GM23248 (cell line): ENCODE measurements around the gene ENTPD2. TPM values are rescaled to one million over a fixed set of nuclear protein-coding genes. Genes with fewer than 3 reads are reported as not detected.

Experiments used
- DNase-seq: peaks from one replicate; pipeline ENCODE4 v3.0.0-alpha.2; 2015
- H2AFZ ChIP-seq: fragments of 200-600 bp; sonication (generic); 2 replicates; pipeline ENCODE4 v1.6.1; 2016; ENCODE audit warnings: antibody characterized with exemption
- H3F3A ChIP-seq: fragments of 200-600 bp; sonication (generic); 2 replicates; pipeline ENCODE4 v1.6.1; 2016; ENCODE audit warnings: mild to moderate bottlenecking, antibody characterized with exemption, mixed run types; ENCODE audit not compliant: insufficient read depth
- H3K27ac ChIP-seq: fragments of 200-600 bp; sonication (generic); 2 replicates; pipeline ENCODE4 v1.5.1; 2016; ENCODE audit warnings: mild to moderate bottlenecking
- H3K27me3 ChIP-seq: fragments of 200-600 bp; sonication (generic); replicated peaks from 2 replicates; pipeline ENCODE4 v1.6.1; 2016; ENCODE audit warnings: mild to moderate bottlenecking; ENCODE audit not compliant: insufficient read depth
- H3K36me3 ChIP-seq: fragments of 200-600 bp; sonication (generic); 2 replicates; pipeline ENCODE4 v1.6.1; 2016; ENCODE audit warnings: low read depth, mild to moderate bottlenecking
- H3K4me1 ChIP-seq: fragments of 200-600 bp; sonication (generic); 2 replicates; pipeline ENCODE4 v1.6.1; 2016; ENCODE audit warnings: mild to moderate bottlenecking; ENCODE audit not compliant: insufficient read depth
- H3K4me2 ChIP-seq: fragments of 200-600 bp; sonication (generic); one replicate; pipeline ENCODE4 v1.6.1; 2016; ENCODE audit warnings: mild to moderate bottlenecking; ENCODE audit not compliant: unreplicated experiment
- H3K4me3 ChIP-seq: fragments of 200-600 bp; sonication (generic); 2 replicates; pipeline ENCODE4 v1.5.1; 2016; ENCODE audit warnings: mild to moderate bottlenecking
- H3K79me2 ChIP-seq: fragments of 200-600 bp; sonication (generic); 2 replicates; pipeline ENCODE4 v1.6.1; 2016; ENCODE audit warnings: mild to moderate bottlenecking; ENCODE audit not compliant: insufficient read depth
- H3K9ac ChIP-seq: fragments of 200-600 bp; sonication (generic); 2 replicates; pipeline ENCODE4 v1.6.1; 2016; ENCODE audit warnings: mild to moderate bottlenecking
- H3K9me2 ChIP-seq: fragments of 200-600 bp; sonication (generic); 2 replicates; pipeline ENCODE4 v1.6.1; 2016; ENCODE audit warnings: mixed run types, mild to moderate bottlenecking, moderate library complexity; ENCODE audit not compliant: insufficient read depth
- H3K9me3 ChIP-seq: fragments of 200-600 bp; sonication (generic); one replicate; pipeline ENCODE4 v1.6.1; 2017; ENCODE audit warnings: low read depth
- H4K20me1 ChIP-seq: fragments of 200-600 bp; sonication (generic); 2 replicates; pipeline ENCODE4 v1.6.0; 2016; ENCODE audit not compliant: insufficient read depth
- EZH2 ChIP-seq: fragments of 200-600 bp; sonication (generic); IDR thresholded peaks from 2 replicates; pipeline ENCODE4 v1.6.1; 2018; ENCODE audit warnings: antibody characterized with exemption, mild to moderate bottlenecking; ENCODE audit not compliant: insufficient read depth, poor library complexity, severe bottlenecking
- EZH2phosphoT487 ChIP-seq: fragments of 200-600 bp; sonication (generic); IDR thresholded peaks from 2 replicates; pipeline ENCODE4 v1.6.1; 2018; ENCODE audit warnings: antibody characterized with exemption, moderate library complexity, mild to moderate bottlenecking, low read depth; ENCODE audit not compliant: insufficient read depth
- WGBS, 2 experiments: methylation state at CpG; one replicate each; pipeline ENCODE4 v1.1.6; 2015 to 2017; ENCODE audit warnings: low lambda C conversion rate in 2 of 2, low coverage in 1 of 2; ENCODE audit errors: missing lambda C conversion rate in 2 of 2; 5-methylcytosine and 5-hydroxymethylcytosine counted together
- in situ Hi-C: fragments of 300-500 bp; cut with MboI; formaldehyde crosslinking; loops from 2 replicates; pipeline ENCODE4 v1.15.0; 2020
- polyA plus RNA-seq: library from polyadenylated mRNA; unstranded; fragments of >200 nt; fragmentation: Nextera tagmentation; extraction: Ambion mirVana; gene quantifications from 2 replicates; pipeline ENCODE4 v1.2.1, GENCODE V29; 2016
- total RNA-seq: library from RNA; depleted of rRNA; stranded (reverse); fragments of >200 nt; shearing (Covaris generic); gene quantifications from 2 replicates; pipeline ENCODE4 v1.2.3, GENCODE V29; 2014

The ENTPD2 gene
- total and polyA plus RNA-seq, 2 experiments from 2014 or later = not detected

DNA sequence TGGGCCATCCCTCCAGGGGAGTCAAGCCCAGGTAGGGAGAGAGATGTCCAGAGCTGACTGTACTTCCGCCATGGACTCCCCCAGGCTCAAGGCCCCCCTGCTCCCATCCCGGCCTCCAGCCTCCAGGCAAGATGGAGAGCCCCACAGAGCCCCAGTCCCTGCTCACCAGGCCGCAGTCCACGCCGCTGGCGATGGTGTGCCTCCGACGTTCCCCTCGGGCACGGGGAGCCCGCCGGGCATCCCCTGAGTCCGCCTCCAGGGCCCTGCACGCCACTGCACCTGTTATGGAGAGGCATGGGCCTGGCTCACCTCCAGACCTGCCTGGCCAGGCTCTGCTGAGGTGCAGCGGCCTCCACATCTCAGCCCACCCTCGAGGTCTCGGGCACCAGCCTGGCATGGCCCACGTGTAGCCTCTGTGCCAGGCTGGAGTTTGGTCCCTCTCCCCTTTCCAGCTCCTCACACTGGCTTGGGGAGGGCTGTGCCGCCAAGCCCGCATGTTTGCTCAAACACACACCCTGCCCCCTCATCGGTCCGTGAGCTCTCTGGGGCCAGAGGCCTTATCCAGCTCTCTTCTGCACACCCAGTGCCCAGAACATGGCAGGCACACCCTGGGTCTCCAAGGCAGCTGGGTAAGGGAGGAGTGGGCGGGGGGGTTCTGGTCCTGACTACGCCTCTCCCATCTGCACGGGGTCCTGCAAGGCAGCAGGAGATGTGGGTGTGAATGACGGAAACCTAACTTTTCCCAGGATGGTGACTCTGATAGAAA lies 12.4 kb upstream of the ENTPD2 start:
- no peak overlapping the region for H3K4me3 ChIP-seq
- no peaks in the 10 kb centered on the region for H3K36me3 ChIP-seq
- no peaks in the 10 kb centered on the region for H4K20me1 ChIP-seq
- no peaks in the 10 kb centered on the region for H3K79me2 ChIP-seq
- H3F3A ChIP-seq = no peaks in the 10 kb centered on the region
- DNase-seq = no peak
- H3K4me2 ChIP-seq = no peak overlapping the region
- no peak overlapping the region for H3K27ac ChIP-seq
- H2AFZ ChIP-seq = no peak overlapping the region
- WGBS, 2 experiments = 86 to 88% methylated on average over 18 to 26 of the region's 26 CpGs
- H3K4me1 ChIP-seq = no peaks in the 10 kb centered on the region
- no peak for TF ChIP-seq EZH2phosphoT487
- no peak for TF ChIP-seq EZH2
- no peaks in the 10 kb centered on the region for H3K9me2 ChIP-seq
- no peak overlapping the region for H3K9ac ChIP-seq
- in situ Hi-C loops = no loop called here
- H3K27me3 ChIP-seq = no peaks in the 10 kb centered on the region
- H3K9me3 ChIP-seq = no peaks in the 10 kb centered on the region

GRCh38 chr9:137065336-137065967 lies 11.6 kb upstream of the ENTPD2 start:
- Histone ChIP-seq H3K9me3 (no peaks in the 10 kb centered on the region), H3K4me3 (no peak overlapping the region), H2AFZ (no peak overlapping the region), H4K20me1 (no peaks in the 10 kb centered on the region), H3F3A (no peaks in the 10 kb centered on the region), H3K4me1 (no peaks in the 10 kb centered on the region), H3K9me2 (no peaks in the 10 kb centered on the region), H3K27me3 (no peaks in the 10 kb centered on the region), H3K79me2 (no peaks in the 10 kb centered on the region), H3K9ac (no peak overlapping the region), H3K27ac (no peak overlapping the region), H3K4me2 (no peak overlapping the region), H3K36me3 (no peaks in the 10 kb centered on the region)
- no peak for DNase-seq
- in situ Hi-C loops = no loop called here
- no peak for TF ChIP-seq EZH2phosphoT487
- TF ChIP-seq EZH2 = no peak
- WGBS, 2 experiments = 79 to 83% methylated on average over 23 of the region's 23 CpGs

DNA sequence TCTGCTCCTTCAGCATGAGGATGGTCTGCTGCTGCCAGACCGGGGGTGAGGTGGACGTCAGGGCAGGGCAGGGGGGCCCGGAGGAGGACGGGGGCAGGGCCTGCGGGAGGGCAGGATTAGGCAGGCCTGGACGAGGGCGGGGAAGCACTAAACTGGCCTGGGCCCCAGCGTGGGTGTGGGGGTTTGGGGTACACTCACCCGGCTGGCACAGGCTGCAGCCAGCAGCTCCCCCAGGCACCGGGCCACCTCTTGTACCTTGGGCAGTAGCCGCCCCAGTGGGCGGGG lies 11.0 kb upstream of the ENTPD2 start:
- no peak for DNase-seq
- in situ Hi-C loops = no loop called here
- TF ChIP-seq EZH2phosphoT487 = no peak
- no peak for TF ChIP-seq EZH2

DNA sequence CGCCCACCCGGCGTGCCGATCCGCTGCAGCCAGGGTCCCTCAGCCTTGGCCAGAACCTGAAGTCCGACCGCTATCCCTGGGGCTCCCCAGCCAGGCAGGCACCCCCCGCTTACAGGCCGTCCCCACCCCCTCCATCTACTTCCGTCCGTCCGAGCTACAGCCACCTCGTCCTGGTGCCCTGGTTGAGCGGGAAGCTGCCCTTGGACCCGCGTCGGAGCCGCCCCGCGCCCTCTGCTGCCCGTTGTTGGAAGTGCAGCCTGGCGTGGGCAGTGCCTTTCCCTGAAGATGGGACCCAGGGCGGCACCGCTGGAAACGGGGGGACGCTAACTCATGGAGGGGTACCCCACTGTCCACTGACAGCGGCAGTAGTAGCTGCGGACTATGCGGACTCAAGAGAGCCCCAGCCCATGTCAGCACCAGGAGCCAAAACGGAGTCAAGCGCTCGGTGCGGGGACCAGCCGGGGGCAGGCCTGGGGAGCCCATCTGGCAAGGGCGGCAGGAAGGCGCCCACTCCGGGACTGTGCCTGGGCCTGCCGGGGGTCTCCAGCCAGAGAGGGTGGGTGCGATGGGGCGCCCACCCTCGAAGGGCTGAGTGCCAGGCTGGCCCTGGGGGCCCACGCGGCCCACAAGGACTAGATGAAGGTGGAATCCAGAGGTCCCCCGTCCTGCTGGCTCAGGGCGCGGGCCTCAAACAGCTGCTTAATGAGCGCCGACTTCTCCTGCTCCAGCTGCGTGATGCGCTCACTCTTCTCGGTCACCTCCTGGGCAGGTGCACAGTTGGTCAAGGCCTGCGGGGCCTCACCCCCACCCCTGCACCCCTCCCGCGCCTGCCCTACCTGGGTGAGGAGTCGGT lies 10.4 kb upstream of the ENTPD2 start:
- in situ Hi-C loops = no loop called here
- no peaks in the 10 kb centered on the region for H3K9me2 ChIP-seq
- H3K27me3 ChIP-seq = no peaks in the 10 kb centered on the region
- H3K4me1 ChIP-seq = no peaks in the 10 kb centered on the region
- no peak overlapping the region for H3K9ac ChIP-seq
- no peak overlapping the region for H3K27ac ChIP-seq
- no peak overlapping the region for H3K4me3 ChIP-seq
- no peak overlapping the region for H3K4me2 ChIP-seq
- TF ChIP-seq EZH2 (no peak), EZH2phosphoT487 (no peak)
- H3K9me3 ChIP-seq = no peaks in the 10 kb centered on the region
- WGBS, 2 experiments = 25 to 43% methylated on average over 37 to 55 of the region's 55 CpGs
- no peaks in the 10 kb centered on the region for H3K36me3 ChIP-seq
- H2AFZ ChIP-seq = no peak overlapping the region
- no peaks in the 10 kb centered on the region for H4K20me1 ChIP-seq
- no peaks in the 10 kb centered on the region for H3F3A ChIP-seq
- DNase-seq = peak; percentile 58
- H3K79me2 ChIP-seq = no peaks in the 10 kb centered on the region

More for the DNA sequence above, 11.0 kb upstream of the ENTPD2 start:
- H3K79me2 ChIP-seq = no peaks in the 10 kb centered on the region
- no peak overlapping the region for H3K9ac ChIP-seq
- H3F3A ChIP-seq = no peaks in the 10 kb centered on the region
- H2AFZ ChIP-seq = no peak overlapping the region
- no peaks in the 10 kb centered on the region for H3K4me1 ChIP-seq
- H3K27me3 ChIP-seq = no peaks in the 10 kb centered on the region
- H3K9me2 ChIP-seq = no peaks in the 10 kb centered on the region
- H3K9me3 ChIP-seq = no peaks in the 10 kb centered on the region
- WGBS, 2 experiments = 40 to 68% methylated on average over 1 to 12 of the region's 12 CpGs
- H3K4me3 ChIP-seq = no peak overlapping the region
- H3K36me3 ChIP-seq = no peaks in the 10 kb centered on the region
- no peak overlapping the region for H3K27ac ChIP-seq
- no peaks in the 10 kb centered on the region for H4K20me1 ChIP-seq
- no peak overlapping the region for H3K4me2 ChIP-seq
